ENCODE results near the gene PLB1. TPM values are rescaled to one million over a fixed set of nuclear protein-coding genes. Genes with fewer than 3 reads are reported as not detected.

Gene PLB1
- total RNA-seq, 4 donors from 2014 or later = 6.3 to 15.4 (median 10.9) TPM

DNA sequence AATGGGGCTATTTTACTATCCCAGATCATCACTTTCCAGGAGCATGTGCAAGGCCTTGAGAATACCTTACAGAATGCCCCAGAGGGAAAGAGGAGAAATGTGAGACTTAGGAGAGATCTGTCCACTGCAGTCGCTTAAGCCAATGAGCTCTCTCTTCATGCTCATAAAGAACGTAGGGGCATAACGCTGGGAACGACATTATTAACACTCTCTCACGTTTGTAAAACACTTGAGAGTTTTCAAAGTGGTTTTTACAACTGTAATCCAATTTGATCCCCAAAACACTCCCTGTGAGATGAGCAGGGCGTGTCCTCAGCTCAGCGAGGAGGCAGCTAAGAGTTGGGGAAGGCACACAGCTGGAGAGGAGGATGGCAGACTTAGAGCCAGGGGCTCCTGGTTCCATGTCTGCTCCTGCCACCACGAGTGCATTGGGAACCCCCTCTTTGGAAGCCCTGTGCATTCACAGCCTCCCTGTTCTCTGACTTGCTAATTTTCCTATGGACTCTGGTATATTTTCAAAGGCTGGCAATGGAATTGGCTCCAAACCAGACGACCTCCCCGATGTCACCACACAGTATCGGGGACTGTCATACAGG lies 97.4 kb downstream of the PLB1 start:
- ATAC-seq (ENCODE audit: low FRiP score) (no peak), DNase-seq (ENCODE audit: low spot score) (no peak)
- TF ChIP-seq, protein P1, sequence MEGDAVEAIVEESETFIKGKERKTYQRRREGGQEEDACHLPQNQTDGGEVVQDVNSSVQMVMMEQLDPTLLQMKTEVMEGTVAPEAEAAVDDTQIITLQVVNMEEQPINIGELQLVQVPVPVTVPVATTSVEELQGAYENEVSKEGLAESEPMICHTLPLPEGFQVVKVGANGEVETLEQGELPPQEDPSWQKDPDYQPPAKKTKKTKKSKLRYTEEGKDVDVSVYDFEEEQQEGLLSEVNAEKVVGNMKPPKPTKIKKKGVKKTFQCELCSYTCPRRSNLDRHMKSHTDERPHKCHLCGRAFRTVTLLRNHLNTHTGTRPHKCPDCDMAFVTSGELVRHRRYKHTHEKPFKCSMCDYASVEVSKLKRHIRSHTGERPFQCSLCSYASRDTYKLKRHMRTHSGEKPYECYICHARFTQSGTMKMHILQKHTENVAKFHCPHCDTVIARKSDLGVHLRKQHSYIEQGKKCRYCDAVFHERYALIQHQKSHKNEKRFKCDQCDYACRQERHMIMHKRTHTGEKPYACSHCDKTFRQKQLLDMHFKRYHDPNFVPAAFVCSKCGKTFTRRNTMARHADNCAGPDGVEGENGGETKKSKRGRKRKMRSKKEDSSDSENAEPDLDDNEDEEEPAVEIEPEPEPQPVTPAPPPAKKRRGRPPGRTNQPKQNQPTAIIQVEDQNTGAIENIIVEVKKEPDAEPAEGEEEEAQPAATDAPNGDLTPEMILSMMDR (IDR thresholded peaks at IDR 0.05) = no peak

DNA sequence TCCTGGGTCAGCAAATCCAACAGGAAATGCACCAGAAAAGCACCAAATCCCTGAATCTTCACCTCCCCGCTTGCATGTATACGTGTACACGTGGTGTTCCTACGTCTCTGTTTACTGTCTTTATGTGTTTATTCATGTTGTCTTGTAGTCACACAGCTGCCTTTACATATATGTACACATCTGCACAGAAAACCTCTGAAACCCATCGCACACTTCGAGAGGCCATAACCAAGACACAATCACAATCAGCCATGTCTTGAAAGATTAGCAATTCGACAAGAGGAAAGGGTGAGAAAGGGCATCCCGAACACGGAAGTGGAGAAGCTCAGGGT lies 98.1 kb downstream of the PLB1 start:
- TF ChIP-seq, protein P1 (IDR thresholded peaks at IDR 0.05) = no peak
- DNase-seq (ENCODE audit: low spot score) (no peak), ATAC-seq (ENCODE audit: low FRiP score) (no peak)

DNA sequence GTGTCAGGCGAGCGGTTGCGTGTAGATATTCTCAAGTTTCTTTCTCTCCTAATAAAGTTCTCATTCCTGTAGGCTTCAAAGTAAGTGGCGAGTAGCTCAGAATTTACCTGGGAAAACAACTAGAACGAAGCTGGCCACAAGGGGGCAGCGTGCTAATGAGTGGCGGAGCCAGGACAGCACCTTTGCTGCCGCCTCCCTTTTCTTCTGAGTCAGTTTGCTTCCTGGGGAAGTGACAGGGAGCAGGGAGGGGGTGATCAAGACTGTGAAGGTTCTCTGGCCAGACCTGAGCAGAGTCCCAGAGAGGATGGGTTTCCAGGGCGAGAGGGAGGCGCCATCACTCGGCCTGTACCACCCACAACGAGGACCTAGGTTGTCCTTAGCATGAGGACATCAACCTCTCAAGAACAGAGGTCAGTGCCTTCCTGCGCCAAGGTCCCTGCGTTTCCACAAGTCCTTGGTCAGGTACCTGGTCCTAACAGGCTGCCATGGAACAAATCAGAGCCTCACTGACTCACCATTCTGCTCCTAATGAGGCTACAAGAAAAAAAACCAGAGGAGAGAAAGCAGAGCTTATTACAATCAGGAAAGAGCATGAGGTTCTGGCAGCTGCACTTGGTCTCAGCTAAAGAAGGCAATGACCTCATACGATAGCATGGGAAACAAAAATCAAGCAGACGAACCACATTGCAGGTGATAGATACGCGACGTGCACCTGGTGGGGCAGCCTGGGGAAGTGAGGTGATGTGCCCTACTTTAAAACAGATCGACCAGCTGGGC lies 98.7 kb downstream of the PLB1 start:
- TF ChIP-seq, protein P1 (IDR thresholded peaks at IDR 0.05) = peak in 2 of 3 donors; percentile 75
- ATAC-seq (ENCODE audit: low FRiP score) (peak; percentile 86), DNase-seq (ENCODE audit: low spot score) (peak; percentile 100)

DNA sequence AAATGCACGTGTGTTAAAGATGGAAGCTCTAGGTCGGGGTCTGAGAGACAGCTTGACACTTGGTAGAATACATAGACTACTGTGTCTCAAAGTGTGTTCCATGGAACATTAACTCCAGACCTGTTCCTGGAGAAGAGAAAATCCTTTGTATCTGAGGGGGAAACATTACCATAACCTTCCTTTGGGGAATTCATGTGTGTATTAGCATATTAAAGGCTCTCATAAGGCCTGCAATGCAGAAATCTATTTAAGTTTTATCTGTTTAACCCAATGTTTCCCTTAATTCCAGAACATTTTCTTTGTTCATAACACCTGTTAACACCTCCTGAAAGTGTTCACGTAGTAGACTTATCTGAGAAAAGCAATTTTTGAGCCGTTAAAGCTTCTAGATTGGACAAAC lies 99.5 kb downstream of the PLB1 start:
- DNase-seq (ENCODE audit: low spot score) (no peak), ATAC-seq (ENCODE audit: low FRiP score) (no peak)

DNA sequence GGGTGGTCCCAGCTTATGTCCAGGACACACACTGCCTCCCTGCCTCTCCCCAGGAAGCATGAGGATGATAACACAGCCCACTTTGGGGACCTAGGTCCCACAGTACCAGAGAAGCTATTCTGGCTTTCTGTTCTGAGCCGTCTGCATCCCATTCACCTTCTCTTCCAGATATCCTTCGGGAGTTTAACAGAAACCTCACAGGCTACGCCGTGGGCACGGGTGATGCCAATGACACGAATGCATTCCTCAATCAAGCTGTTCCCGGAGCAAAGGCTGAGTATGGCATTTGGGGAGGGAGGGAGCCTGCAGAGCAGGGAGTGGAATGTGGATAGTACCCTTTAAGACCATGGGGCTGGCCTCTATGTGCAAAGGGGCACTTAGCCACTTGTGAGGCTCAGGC lies 102.6 kb downstream of the PLB1 start:
- ATAC-seq (ENCODE audit: low FRiP score) (no peak), DNase-seq (ENCODE audit: low spot score) (no peak)
- TF ChIP-seq, protein P1 (IDR thresholded peaks at IDR 0.05) = no peak

More for the DNA sequence above, 99.5 kb downstream of the PLB1 start:
- TF ChIP-seq, protein P1 (IDR thresholded peaks at IDR 0.05) = no peak

DNA sequence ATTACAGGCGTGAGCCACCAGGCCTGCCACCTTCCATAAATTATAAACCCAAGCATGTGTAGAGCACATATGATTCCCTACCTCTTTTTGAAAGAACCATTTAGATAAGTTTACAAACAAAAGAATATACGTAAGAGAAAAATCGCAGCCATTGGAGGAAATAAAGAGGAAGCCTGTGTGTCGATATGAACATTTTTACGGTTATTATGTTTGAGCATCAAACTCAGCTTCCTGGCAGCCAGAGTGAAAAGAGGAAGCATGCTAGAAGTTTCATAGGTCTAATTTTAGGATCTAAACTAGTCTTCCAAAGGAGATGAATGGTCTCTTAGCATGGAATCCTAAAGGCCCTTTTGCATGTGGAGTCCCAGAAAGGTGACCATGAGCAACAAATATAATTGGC lies 104.3 kb downstream of the PLB1 start:
- ATAC-seq (ENCODE audit: low FRiP score) = no peak
- no peak for DNase-seq (ENCODE audit: low spot score)
- TF ChIP-seq, protein P1 (IDR thresholded peaks at IDR 0.05) = no peak

DNA sequence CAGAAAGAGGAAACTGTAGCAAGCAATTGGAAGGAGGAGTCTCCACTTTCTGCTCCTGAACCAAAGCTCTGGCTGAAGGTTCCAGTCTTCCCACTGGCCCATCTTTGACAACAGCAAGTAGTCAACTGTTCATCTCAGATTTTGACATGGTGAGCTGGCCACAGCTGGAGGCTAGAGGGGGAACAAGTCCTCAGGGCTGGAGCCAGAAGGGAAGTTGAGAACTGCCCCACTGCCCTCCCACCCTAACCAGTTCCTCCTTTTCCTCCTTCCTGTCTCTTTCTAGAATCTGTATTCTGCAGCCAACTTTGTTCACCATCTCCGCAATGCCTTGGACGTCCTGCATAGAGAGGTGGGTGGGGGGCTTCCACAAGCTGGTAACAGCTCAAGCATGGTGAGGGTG lies 105.8 kb downstream of the PLB1 start:
- DNase-seq (ENCODE audit: low spot score) (no peak), ATAC-seq (ENCODE audit: low FRiP score) (no peak)
- TF ChIP-seq, protein P1 (IDR thresholded peaks at IDR 0.05) = no peak

All from omental fat pad (tissue), 4 donors.